SH-SY5Y (cell line): ENCODE data around the gene PRAMEF12.
"Not testable (repeated sequence)": the region's sequence is repeated elsewhere in the genome, so short reads cannot be mapped to it uniquely, and the experiment has no call there.

Experiments
- GATA2 ChIP-seq: IDR thresholded peaks from 2 replicates; pipeline ENCODE4 v1.6.1; 2011; ENCODE audit warnings: mild to moderate bottlenecking, low read depth, low read length
- GATA3 ChIP-seq: IDR thresholded peaks from 2 replicates; pipeline ENCODE4 v1.6.1; 2011; ENCODE audit warnings: low read depth, mild to moderate bottlenecking, low read length, moderate library complexity

DNA sequence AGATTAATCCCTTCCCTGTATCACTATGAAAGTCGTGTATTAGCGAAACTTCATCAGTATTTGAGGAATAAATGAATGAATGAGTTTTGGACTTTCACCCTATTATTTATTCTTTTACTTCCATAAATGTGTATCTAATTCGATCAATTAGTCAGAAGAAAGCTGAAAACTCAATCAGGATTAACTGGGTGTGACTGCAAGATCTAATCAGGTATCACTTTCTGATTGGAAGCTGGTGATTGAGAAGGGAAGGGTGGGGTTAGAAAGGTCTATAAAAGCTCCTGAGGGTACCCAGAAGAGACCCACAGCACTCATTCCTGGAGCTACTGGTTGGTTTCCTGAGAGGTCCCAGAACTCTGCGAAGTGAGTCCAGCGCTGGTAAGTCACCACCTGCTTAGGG is 17.6 kb downstream of the PRAMEF12 start, which contains the start of gene PRAMEF1:
- TF ChIP-seq GATA2, GATA3: not testable (repeated sequence)
